Brain microvascular endothelial cell (primary cell): Measurements from ENCODE around the gene ZNF485.

Source experiments
- DNase-seq: peaks from one replicate; pipeline ENCODE4 v3.0.0-alpha.2; 2020
- H3K27ac ChIP-seq: fragments of 250-450 bp; sonication (Bioruptor Pico); 2 replicates; pipeline ENCODE4 v1.5.1; 2020; ENCODE audit warnings: mild to moderate bottlenecking, moderate library complexity
- H3K27me3 ChIP-seq: fragments of 250-450 bp; sonication (Bioruptor Pico); replicated peaks from 2 replicates; pipeline ENCODE4 v1.5.1; 2020; ENCODE audit warnings: mild to moderate bottlenecking
- H3K36me3 ChIP-seq: fragments of 250-450 bp; sonication (Bioruptor Pico); replicated peaks from 2 replicates; pipeline ENCODE4 v1.5.1; 2020; ENCODE audit warnings: mild to moderate bottlenecking
- H3K4me3 ChIP-seq: 2 replicates; pipeline ENCODE4 v1.5.1; 2011; ENCODE audit warnings: low read depth, mild to moderate bottlenecking, control low read depth, low read length, moderate library complexity
- in situ Hi-C: cut with HindIII; loops from 2 replicates; pipeline ENCODE4 v1.10.0; 2017; ENCODE audit warnings: low sequenced_read_pairs, low pct_ligation_motif_present
- TF ChIP-seq, protein P1 (sequence below): IDR thresholded peaks from 2 replicates; pipeline ENCODE4 v1.5.1; 2011; ENCODE audit warnings: low read depth, mild to moderate bottlenecking, moderate library complexity, low read length, control low read depth, inconsistent platforms; ENCODE audit errors: missing control alignments

ZNF485 gene

DNA sequence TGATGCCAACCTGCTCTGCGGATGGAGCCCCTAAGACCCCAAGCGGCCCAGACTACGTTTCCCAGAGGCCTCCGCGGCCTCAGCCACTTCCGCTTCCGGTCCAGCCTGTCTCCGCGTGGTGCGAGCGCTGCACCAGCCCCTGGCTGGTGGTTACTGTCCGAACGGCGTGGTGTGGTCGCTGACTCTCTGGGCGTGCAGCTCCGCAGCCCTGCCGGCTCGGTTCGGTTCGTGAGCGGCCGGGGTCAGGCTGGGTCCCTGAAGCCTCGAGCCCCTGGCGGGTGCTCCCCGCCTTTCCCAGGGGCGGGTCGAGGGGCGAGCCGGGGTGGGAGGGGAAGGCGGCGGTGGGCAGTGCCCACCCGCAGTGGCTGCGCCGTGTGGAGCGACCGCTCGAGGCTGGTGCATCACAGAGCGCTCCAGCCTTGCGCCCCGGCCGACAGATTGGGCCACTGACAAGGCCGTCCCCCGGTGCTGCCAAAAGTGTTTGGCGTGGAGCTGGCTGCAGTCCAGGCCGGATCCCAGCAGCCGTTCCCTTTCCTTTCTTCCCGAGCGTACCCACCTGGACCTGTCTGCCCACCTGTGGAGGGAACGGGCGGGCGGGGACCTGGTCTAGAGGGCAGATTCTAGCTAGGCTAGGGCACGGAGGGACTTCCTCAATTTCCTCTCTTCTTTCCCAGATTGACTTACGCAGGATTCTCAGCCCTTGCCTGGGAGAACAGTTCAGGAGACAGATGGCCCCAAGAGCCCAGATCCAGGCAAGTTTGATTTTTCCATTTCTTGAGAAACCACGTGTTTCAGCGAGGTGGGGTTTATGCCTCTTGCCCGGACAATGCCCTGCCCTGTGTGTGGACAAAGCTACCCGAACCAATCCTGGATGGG is at the start of gene ZNF485:
ZNF485 (plus strand) TSS at position 116 of the 876 bp plus-strand sequence; CDS start at position 729, 613 bp downstream.
- Histone ChIP-seq H3K27me3 (no peaks in the 10 kb centered on the region), H3K36me3 (no peaks in the 10 kb centered on the region), H3K27ac (peak within 1 kb of the TSS; percentile 44), H3K4me3 (peak within 1 kb of the TSS; percentile 74)
- DNase-seq: peak; percentile 52
- in situ Hi-C loops: no loop called here
- TF ChIP-seq, protein P1, sequence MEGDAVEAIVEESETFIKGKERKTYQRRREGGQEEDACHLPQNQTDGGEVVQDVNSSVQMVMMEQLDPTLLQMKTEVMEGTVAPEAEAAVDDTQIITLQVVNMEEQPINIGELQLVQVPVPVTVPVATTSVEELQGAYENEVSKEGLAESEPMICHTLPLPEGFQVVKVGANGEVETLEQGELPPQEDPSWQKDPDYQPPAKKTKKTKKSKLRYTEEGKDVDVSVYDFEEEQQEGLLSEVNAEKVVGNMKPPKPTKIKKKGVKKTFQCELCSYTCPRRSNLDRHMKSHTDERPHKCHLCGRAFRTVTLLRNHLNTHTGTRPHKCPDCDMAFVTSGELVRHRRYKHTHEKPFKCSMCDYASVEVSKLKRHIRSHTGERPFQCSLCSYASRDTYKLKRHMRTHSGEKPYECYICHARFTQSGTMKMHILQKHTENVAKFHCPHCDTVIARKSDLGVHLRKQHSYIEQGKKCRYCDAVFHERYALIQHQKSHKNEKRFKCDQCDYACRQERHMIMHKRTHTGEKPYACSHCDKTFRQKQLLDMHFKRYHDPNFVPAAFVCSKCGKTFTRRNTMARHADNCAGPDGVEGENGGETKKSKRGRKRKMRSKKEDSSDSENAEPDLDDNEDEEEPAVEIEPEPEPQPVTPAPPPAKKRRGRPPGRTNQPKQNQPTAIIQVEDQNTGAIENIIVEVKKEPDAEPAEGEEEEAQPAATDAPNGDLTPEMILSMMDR: peak; percentile 0

DNA sequence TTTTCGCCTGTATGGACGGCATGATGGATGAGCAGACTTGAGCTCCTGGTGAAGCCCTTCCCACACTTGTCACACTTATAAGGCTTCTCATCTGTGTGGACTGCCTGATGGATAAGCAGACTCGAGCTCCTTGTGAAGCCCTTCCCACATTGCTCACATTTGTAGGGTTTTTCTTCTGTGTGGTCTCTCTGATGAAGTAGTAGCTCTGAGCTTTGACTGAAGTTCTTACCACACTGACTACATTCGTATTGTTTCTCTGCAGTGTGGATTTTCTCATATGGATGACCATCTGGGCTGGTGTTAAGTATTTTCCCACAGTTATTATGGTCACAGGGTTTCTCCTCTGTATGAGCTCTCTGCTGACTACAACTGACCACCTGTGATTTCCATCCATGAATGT is 49.0 kb upstream of the ZNF485 start:
- H3K27me3 ChIP-seq: no peaks in the 10 kb centered on the region

DNA sequence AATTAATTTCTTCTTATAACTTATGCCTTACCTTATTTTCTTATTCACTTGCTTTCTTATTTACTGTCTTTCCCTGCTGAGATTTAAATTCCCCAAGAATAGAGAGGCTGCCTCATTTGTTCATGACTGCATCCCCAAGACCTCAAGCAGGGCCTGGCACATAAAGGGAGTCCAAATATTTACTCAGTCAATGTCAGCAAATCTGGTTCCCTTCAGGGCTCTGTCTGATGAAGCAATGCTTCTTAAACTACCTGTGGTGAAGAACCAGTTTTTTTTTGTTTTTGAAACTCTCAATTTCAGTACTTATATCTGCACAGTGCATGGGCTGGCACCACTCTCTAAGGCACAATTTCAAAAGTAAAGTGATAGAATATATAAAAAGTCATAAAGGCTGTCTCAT is 36.6 kb upstream of the ZNF485 start:
- TF ChIP-seq, protein P1: no peak
- Histone ChIP-seq H3K36me3 (peaks cover 10% of the 10 kb centered on the region), H3K4me3 (no peak overlapping the region), H3K27ac (no peak overlapping the region), H3K27me3 (no peaks in the 10 kb centered on the region)
- in situ Hi-C loops: no loop called here
- no peak for DNase-seq

More for the DNA sequence above, 49.0 kb upstream of the ZNF485 start:
- Histone ChIP-seq H3K27ac (no peak overlapping the region), H3K36me3 (peaks cover 12% of the 10 kb centered on the region), H3K4me3 (no peak overlapping the region)
- TF ChIP-seq, protein P1: no peak
- in situ Hi-C loops: no loop called here
- no peak for DNase-seq

DNA sequence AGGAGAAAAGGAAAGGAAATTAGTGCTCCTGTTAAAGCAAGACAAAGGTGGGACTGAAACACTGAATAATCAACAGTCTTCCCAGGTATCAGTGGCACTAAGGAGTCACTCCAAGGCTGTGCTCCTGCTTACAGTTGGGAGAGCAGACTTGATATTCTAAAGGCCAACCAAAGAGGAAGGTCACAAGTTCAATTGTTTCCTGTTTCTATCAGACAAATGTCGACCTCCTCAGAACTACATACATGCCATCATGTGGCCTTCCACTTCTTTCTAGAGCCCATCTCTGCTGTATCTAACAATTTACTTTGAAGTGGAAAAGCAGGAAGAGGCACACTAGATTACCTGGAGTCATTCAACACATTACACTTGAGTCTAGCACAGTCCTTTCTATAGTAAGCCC is 35.3 kb upstream of the ZNF485 start:
- peaks cover 10% of the 10 kb centered on the region for H3K36me3 ChIP-seq
- TF ChIP-seq, protein P1: no peak
- no peak overlapping the region for H3K4me3 ChIP-seq
- no peaks in the 10 kb centered on the region for H3K27me3 ChIP-seq
- no peak for DNase-seq
- in situ Hi-C loops: no loop called here
- no peak overlapping the region for H3K27ac ChIP-seq

DNA sequence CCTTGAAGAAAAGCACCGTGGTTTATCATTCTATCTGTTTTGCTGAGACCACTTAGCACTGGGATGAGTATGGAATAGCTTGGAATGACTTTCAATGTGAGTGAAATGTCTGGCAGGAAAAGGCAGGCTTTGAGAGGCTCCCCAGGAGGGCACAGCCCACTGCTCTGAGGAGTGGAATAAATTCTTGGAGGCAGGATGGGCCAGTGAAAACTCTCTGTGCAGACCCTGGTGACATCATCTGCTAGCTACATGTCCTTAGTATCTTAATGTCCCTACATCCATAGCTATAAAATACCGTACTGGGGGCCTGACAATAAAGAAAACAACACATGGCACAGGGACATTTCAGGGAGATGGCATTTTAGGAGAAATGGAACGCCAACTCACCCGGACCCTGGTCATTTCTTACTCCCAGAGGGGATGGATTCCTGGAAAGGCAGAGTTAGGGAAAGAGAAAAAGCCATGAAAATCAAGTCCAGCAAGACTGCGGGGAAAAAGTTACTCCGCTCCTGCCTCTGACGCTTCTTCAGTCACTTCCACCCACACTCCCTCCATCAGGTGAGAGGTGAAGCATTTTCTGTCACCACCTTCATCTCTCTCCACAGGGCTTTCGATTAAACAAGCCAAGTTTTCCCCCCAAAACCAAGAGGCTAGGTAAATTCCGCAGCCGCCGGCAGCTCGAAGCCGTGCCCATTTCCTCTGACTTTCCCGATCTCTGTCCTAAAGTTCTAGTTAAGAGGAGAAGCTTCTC is 32.8 kb upstream of the ZNF485 start:
- H3K36me3 ChIP-seq: peaks cover 5% of the 10 kb centered on the region
- DNase-seq: no peak
- in situ Hi-C loops: no loop called here
- H3K27me3 ChIP-seq: no peaks in the 10 kb centered on the region
- TF ChIP-seq, protein P1: no peak
- peak overlapping the region; percentile 37 for H3K27ac ChIP-seq
- H3K4me3 ChIP-seq: peak overlapping the region; percentile 61
